Measurements from ENCODE around the gene MYO18B. TPM values are rescaled to one million over a fixed set of nuclear protein-coding genes. Genes with fewer than 3 reads are reported as not detected.

The MYO18B gene
- total RNA-seq, 1 donor from 2014 or later, result 12.0 TPM

GRCh38 chr22:25875461-25875860 is 133.5 kb downstream of the MYO18B start:
- Histone ChIP-seq H3K9me3 (no peaks in the 10 kb centered on the region), H3K4me3 (no peak overlapping the region), H3K36me3 (peaks cover 0 to 50% of the 10 kb centered on the region in 2 donors), H3K4me1 (no peaks in the 10 kb centered on the region), H3K27ac (no peak overlapping the region), H3K27me3 (no peaks in the 10 kb centered on the region)
- TF ChIP-seq CTCF (IDR thresholded peaks at IDR 0.05), result no peak
- DNase-seq (ENCODE audit: low spot score in 2 of 2), result no peak
- intact Hi-C loops (cut with DNase I), result no loop called here

GRCh38 chr22:25876871-25877270 is 134.9 kb downstream of the MYO18B start:
- no peak for TF ChIP-seq CTCF (IDR thresholded peaks at IDR 0.05)
- intact Hi-C loops (cut with DNase I), result no loop called here
- H3K4me3 ChIP-seq, result no peak overlapping the region
- no peaks in the 10 kb centered on the region for H3K9me3 ChIP-seq
- H3K27ac ChIP-seq, result no peak overlapping the region
- peaks cover 0 to 46% of the 10 kb centered on the region in 2 donors for H3K36me3 ChIP-seq
- H3K27me3 ChIP-seq, result no peaks in the 10 kb centered on the region
- no peak for DNase-seq (ENCODE audit: low spot score in 2 of 2)
- no peaks in the 10 kb centered on the region for H3K4me1 ChIP-seq

GRCh38 chr22:25878933-25879332 is 136.9 kb downstream of the MYO18B start:
- DNase-seq (ENCODE audit: low spot score in 2 of 2), result no peak
- H3K4me1 ChIP-seq, result no peaks in the 10 kb centered on the region
- no peak overlapping the region for H3K4me3 ChIP-seq
- H3K9me3 ChIP-seq, result no peaks in the 10 kb centered on the region
- H3K27me3 ChIP-seq, result no peaks in the 10 kb centered on the region
- no peak for TF ChIP-seq CTCF (IDR thresholded peaks at IDR 0.05)
- no peak overlapping the region for H3K27ac ChIP-seq
- intact Hi-C loops (cut with DNase I), result no loop called here
- H3K36me3 ChIP-seq, result peaks cover 0 to 45% of the 10 kb centered on the region in 2 donors

- no peak for DNase-seq (ENCODE audit: low spot score in 2 of 2)
- H3K27ac ChIP-seq, result no peak overlapping the region
- no peaks in the 10 kb centered on the region for H3K9me3 ChIP-seq
- no peaks in the 10 kb centered on the region for H3K27me3 ChIP-seq
- intact Hi-C loops (cut with DNase I), result no loop called here
- no peak overlapping the region for H3K4me3 ChIP-seq
- peaks cover 0 to 31% of the 10 kb centered on the region in 2 donors for H3K36me3 ChIP-seq
- no peak for TF ChIP-seq CTCF (IDR thresholded peaks at IDR 0.05)
- H3K4me1 ChIP-seq, result no peaks in the 10 kb centered on the region
Measured at GRCh38 chr22:25880524-25880923, 138.5 kb downstream of the MYO18B start.

- Histone ChIP-seq H3K36me3 (peaks cover 0 to 25% of the 10 kb centered on the region in 2 donors), H3K4me1 (no peaks in the 10 kb centered on the region), H3K4me3 (no peak overlapping the region), H3K27me3 (no peaks in the 10 kb centered on the region), H3K27ac (no peak overlapping the region), H3K9me3 (no peaks in the 10 kb centered on the region)
- no peak for TF ChIP-seq CTCF (IDR thresholded peaks at IDR 0.05)
- DNase-seq (ENCODE audit: low spot score in 2 of 2), result no peak
- intact Hi-C loops (cut with DNase I), result no loop called here
Measured at GRCh38 chr22:25881210-25881755, 139.3 kb downstream of the MYO18B start.

- no peak for DNase-seq (ENCODE audit: low spot score in 2 of 2)
- Histone ChIP-seq H3K27me3 (no peaks in the 10 kb centered on the region), H3K27ac (no peak overlapping the region), H3K4me3 (no peak overlapping the region), H3K9me3 (no peaks in the 10 kb centered on the region), H3K4me1 (no peaks in the 10 kb centered on the region), H3K36me3 (peaks cover 0 to 18% of the 10 kb centered on the region in 2 donors)
- intact Hi-C loops (cut with DNase I), result no loop called here
- no peak for TF ChIP-seq CTCF (IDR thresholded peaks at IDR 0.05)
Measured at GRCh38 chr22:25882360-25882759, 140.4 kb downstream of the MYO18B start.

All from ascending aorta (tissue), 2 donors.